Smooth muscle cell (in vitro differentiated cells): ENCODE results near the gene ADAMTS10. TPM values are rescaled to one million over a fixed set of nuclear protein-coding genes. Genes with fewer than 3 reads are reported as not detected.

Experiments used
- DNase-seq: peaks from one replicate; lab custom pipeline; 2025; ENCODE audit not compliant: unreplicated experiment; lab: John Stamatoyannopoulos, UW
- H2AFZ ChIP-seq: fragments of 200-600 bp; sonication (generic); 2 replicates; pipeline ENCODE4 v1.6.0; 2016; ENCODE audit warnings: antibody characterized with exemption, low read depth, mild to moderate bottlenecking
- H3F3A ChIP-seq: fragments of 200-600 bp; sonication (generic); 2 replicates; pipeline ENCODE4 v1.6.0; 2017; ENCODE audit warnings: antibody characterized with exemption, low read depth
- H3K27ac ChIP-seq: fragments of 200-600 bp; sonication (generic); 2 replicates; pipeline ENCODE4 v1.5.1; 2016; ENCODE audit warnings: low read depth, mild to moderate bottlenecking
- H3K27me3 ChIP-seq: fragments of 200-600 bp; sonication (generic); 2 replicates; pipeline ENCODE4 v1.6.1; 2016; ENCODE audit warnings: low read depth, mild to moderate bottlenecking
- H3K36me3 ChIP-seq: fragments of 200-600 bp; sonication (generic); 2 replicates; pipeline ENCODE4 v1.5.1; 2016; ENCODE audit warnings: low read depth
- H3K4me1 ChIP-seq: fragments of 200-600 bp; sonication (generic); 2 replicates; pipeline ENCODE4 v1.5.1; 2016; ENCODE audit warnings: low read depth
- H3K4me2 ChIP-seq: fragments of 200-600 bp; sonication (generic); 2 replicates; pipeline ENCODE4 v1.6.0; 2016; ENCODE audit warnings: mild to moderate bottlenecking
- H3K4me3 ChIP-seq: fragments of 200-600 bp; sonication (generic); 2 replicates; pipeline ENCODE4 v1.5.1; 2016; ENCODE audit warnings: mild to moderate bottlenecking
- H3K79me2 ChIP-seq: fragments of 200-600 bp; sonication (generic); 2 replicates; pipeline ENCODE4 v1.6.0; 2016; ENCODE audit warnings: low read depth, mild to moderate bottlenecking
- H3K9ac ChIP-seq: fragments of 200-600 bp; sonication (generic); 2 replicates; pipeline ENCODE4 v1.6.0; 2016; ENCODE audit warnings: low read depth
- H3K9me3 ChIP-seq: fragments of 200-600 bp; sonication (generic); replicated peaks from 2 replicates; pipeline ENCODE4 v1.5.1; 2016; ENCODE audit warnings: low read depth
- H4K20me1 ChIP-seq: fragments of 200-600 bp; sonication (generic); 2 replicates; pipeline ENCODE4 v1.6.0; 2016; ENCODE audit warnings: low read depth
- WGBS: methylation state at CpG from one replicate; pipeline ENCODE4 v1.1.7; 2016; ENCODE audit warnings: low lambda C conversion rate; 5-methylcytosine and 5-hydroxymethylcytosine counted together
- polyA plus RNA-seq: library from polyadenylated mRNA; unstranded; fragments of >200 nt; fragmentation: Nextera tagmentation; extraction: Ambion mirVana; gene quantifications from 2 replicates; pipeline ENCODE4 v1.2.1, GENCODE V29; 2016
- total RNA-seq: library from RNA; depleted of rRNA; stranded (reverse); fragments of >200 nt; gene quantifications from 2 replicates; pipeline ENCODE4 v1.2.3, GENCODE V29; 2014
- TF ChIP-seq, protein P1 (sequence below): fragments of 200-600 bp; sonication (generic); IDR thresholded peaks from 2 replicates; pipeline ENCODE4 v1.5.1; 2017; ENCODE audit warnings: borderline replicate concordance, mild to moderate bottlenecking, antibody characterized with exemption; ENCODE audit not compliant: insufficient read depth, poor library complexity, severe bottlenecking

ADAMTS10 gene
- total and polyA plus RNA-seq, 2 experiments from 2014 or later, result 13.1 to 14.1 TPM

DNA sequence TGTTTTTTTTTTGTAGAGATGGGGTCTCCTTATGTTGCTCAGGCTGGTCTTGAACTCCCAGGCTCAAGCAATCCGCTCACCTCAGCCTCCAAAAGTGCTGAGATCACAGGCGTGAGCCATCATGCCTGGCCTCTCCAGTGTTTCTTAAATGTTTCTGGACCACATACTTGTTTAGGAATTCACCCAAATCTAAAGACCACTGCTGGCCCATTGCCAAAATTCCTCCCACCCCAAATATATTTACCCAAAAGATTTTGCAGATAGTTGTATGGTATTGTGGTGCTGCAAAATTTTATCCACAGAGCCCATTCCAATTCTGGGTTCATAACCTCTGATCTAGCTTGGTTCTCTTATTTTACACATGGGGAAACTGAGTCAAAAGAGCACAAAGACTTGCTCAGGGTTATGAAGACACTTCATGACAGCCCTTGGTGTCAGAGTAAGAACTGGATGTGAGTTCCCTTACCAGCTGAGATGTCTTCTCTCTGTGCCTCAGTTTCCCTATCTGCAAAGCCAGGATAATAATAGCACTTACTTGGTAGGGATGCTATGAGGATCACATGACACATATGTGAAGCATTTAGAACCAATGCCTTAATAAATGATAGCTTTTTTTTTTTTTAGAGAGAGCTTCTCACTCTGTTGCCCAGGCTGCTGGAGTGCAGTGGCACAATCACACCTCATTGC lies 30.8 kb upstream of the ADAMTS10 start:
- Histone ChIP-seq H3K4me1 (no peaks in the 10 kb centered on the region), H3K9me3 (no peaks in the 10 kb centered on the region), H2AFZ (no peak overlapping the region), H3K27ac (no peak overlapping the region), H4K20me1 (no peaks in the 10 kb centered on the region), H3K4me2 (no peak overlapping the region), H3K4me3 (no peak overlapping the region), H3K36me3 (no peaks in the 10 kb centered on the region), H3F3A (no peaks in the 10 kb centered on the region), H3K27me3 (no peaks in the 10 kb centered on the region), H3K79me2 (no peaks in the 10 kb centered on the region), H3K9ac (no peak overlapping the region)
- no peak for DNase-seq
- 94% methylated on average over 2 of the region's 2 CpGs for WGBS
- TF ChIP-seq, protein P1, sequence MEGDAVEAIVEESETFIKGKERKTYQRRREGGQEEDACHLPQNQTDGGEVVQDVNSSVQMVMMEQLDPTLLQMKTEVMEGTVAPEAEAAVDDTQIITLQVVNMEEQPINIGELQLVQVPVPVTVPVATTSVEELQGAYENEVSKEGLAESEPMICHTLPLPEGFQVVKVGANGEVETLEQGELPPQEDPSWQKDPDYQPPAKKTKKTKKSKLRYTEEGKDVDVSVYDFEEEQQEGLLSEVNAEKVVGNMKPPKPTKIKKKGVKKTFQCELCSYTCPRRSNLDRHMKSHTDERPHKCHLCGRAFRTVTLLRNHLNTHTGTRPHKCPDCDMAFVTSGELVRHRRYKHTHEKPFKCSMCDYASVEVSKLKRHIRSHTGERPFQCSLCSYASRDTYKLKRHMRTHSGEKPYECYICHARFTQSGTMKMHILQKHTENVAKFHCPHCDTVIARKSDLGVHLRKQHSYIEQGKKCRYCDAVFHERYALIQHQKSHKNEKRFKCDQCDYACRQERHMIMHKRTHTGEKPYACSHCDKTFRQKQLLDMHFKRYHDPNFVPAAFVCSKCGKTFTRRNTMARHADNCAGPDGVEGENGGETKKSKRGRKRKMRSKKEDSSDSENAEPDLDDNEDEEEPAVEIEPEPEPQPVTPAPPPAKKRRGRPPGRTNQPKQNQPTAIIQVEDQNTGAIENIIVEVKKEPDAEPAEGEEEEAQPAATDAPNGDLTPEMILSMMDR, result no peak

DNA sequence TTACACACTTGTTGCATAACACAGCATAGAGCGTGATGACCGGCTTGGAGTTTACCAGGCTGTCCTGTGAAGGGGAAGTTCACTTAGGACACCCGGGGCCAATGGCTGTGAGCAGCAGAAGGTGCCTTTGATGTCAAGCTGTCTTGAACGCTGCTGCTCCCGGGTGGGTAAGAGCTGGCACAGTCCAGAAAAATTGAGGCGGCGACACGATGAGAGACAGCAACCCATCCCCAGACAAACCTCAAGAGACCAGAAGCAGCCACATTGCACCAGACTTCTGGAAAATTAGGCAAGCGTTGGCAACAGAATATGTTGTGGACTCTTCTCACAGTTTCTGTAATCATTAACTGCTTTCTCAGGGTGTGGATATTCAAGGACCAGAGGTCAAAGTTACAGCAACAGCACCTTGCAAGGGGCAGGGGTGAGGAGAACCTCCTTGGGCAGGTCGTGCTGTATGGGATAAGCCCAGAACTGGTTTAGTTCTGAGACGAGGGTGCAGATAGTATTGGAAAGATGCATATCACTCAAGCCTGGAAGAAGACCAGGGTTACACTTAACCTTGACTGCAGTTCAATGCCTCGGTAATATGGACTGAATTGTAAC lies 30.0 kb upstream of the ADAMTS10 start:
- Histone ChIP-seq H3K4me1 (no peaks in the 10 kb centered on the region), H3K4me3 (no peak overlapping the region), H3K79me2 (no peaks in the 10 kb centered on the region), H3F3A (no peaks in the 10 kb centered on the region), H3K36me3 (no peaks in the 10 kb centered on the region), H3K27ac (no peak overlapping the region), H3K4me2 (no peak overlapping the region), H3K9me3 (no peaks in the 10 kb centered on the region), H3K9ac (no peak overlapping the region), H3K27me3 (no peaks in the 10 kb centered on the region), H4K20me1 (no peaks in the 10 kb centered on the region), H2AFZ (no peak overlapping the region)
- DNase-seq, result no peak
- WGBS, result 85% methylated on average over 12 of the region's 12 CpGs
- TF ChIP-seq, protein P1, result no peak

GRCh38 chr19:8639821-8640401 lies 29.4 kb upstream of the ADAMTS10 start:
- DNase-seq, result no peak
- no peaks in the 10 kb centered on the region for H3K27me3 ChIP-seq
- 54% methylated on average over 8 of the region's 8 CpGs for WGBS

More at GRCh38 chr19:8639821-8640401, 29.4 kb upstream of the ADAMTS10 start:
- H3K9ac ChIP-seq, result no peak overlapping the region
- no peak overlapping the region for H3K27ac ChIP-seq
- TF ChIP-seq, protein P1, result no peak
- H3K4me1 ChIP-seq, result no peaks in the 10 kb centered on the region
- no peak overlapping the region for H3K4me2 ChIP-seq
- no peak overlapping the region for H2AFZ ChIP-seq
- no peaks in the 10 kb centered on the region for H4K20me1 ChIP-seq
- no peaks in the 10 kb centered on the region for H3F3A ChIP-seq
- no peaks in the 10 kb centered on the region for H3K36me3 ChIP-seq
- no peaks in the 10 kb centered on the region for H3K79me2 ChIP-seq
- no peaks in the 10 kb centered on the region for H3K9me3 ChIP-seq
- no peak overlapping the region for H3K4me3 ChIP-seq
